HCT116 (cell line): Measurements from ENCODE around the gene PLCB3.

Experiments
- EZH2phosphoT487 ChIP-seq: fragments of 200-600 bp; IDR thresholded peaks from 2 replicates; pipeline ENCODE4 v1.6.1; 2018; ENCODE audit warnings: antibody characterized with exemption, borderline replicate concordance
- FOSL1 ChIP-seq: IDR thresholded peaks from 2 replicates; pipeline ENCODE4 v1.6.1; 2012; ENCODE audit warnings: low read depth
- POLR2A ChIP-seq: IDR thresholded peaks from 2 replicates; pipeline ENCODE4 v1.7.0; 2011; ENCODE audit warnings: borderline replicate concordance; ENCODE audit not compliant: insufficient read depth, insufficient read length; ENCODE audit errors: extremely low read depth
- POLR2AphosphoS5 ChIP-seq: IDR thresholded peaks from 2 replicates; pipeline ENCODE4 v1.6.1; 2011; ENCODE audit warnings: mild to moderate bottlenecking, low read depth, low read length, moderate library complexity
- RAD21 ChIP-seq: IDR thresholded peaks from 2 replicates; pipeline ENCODE4 v1.6.1; 2012; ENCODE audit warnings: low read depth, mild to moderate bottlenecking
- SIN3A ChIP-seq: IDR thresholded peaks from 2 replicates; pipeline ENCODE4 v1.6.1; 2012; ENCODE audit warnings: low read depth
- SP1 ChIP-seq: IDR thresholded peaks from 2 replicates; pipeline ENCODE4 v1.6.1; 2012; ENCODE audit warnings: low read depth
- YY1 ChIP-seq: IDR thresholded peaks from 2 replicates; pipeline ENCODE4 v1.6.1; 2011; ENCODE audit warnings: low read length, low read depth, moderate library complexity, mild to moderate bottlenecking; ENCODE audit not compliant: insufficient replicate concordance; ENCODE audit errors: extremely low read depth
- TF ChIP-seq, protein P1 (sequence below), 3 experiments: fragments of 200-600 bp in 1 of 3; sonication (generic) in 1 of 3; IDR thresholded peaks in 2 of 3; conservative IDR thresholded peaks in 1 of 3; 2 replicates each; pipeline ENCODE4 v1.5.1; 2012 to 2017; ENCODE audit warnings: low read depth in 2 of 3, low read length in 2 of 3, antibody characterized with exemption in 1 of 3, borderline replicate concordance in 1 of 3, control low read depth in 1 of 3, mild to moderate bottlenecking in 1 of 3, mixed read lengths in 1 of 3, mixed run types in 1 of 3, moderate library complexity in 1 of 3; ENCODE audit not compliant: insufficient read depth in 1 of 3

- TF ChIP-seq, protein P1, sequence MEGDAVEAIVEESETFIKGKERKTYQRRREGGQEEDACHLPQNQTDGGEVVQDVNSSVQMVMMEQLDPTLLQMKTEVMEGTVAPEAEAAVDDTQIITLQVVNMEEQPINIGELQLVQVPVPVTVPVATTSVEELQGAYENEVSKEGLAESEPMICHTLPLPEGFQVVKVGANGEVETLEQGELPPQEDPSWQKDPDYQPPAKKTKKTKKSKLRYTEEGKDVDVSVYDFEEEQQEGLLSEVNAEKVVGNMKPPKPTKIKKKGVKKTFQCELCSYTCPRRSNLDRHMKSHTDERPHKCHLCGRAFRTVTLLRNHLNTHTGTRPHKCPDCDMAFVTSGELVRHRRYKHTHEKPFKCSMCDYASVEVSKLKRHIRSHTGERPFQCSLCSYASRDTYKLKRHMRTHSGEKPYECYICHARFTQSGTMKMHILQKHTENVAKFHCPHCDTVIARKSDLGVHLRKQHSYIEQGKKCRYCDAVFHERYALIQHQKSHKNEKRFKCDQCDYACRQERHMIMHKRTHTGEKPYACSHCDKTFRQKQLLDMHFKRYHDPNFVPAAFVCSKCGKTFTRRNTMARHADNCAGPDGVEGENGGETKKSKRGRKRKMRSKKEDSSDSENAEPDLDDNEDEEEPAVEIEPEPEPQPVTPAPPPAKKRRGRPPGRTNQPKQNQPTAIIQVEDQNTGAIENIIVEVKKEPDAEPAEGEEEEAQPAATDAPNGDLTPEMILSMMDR (IDR thresholded peaks at IDR 0.05 in 2 of 3, conservative IDR thresholded peaks at IDR 0.05 in 1 of 3; ENCODE audit: borderline replicate concordance in 1 of 3, insufficient read depth in 1 of 3, low read depth in 2 of 3, low read length in 2 of 3) = no peak
- no peak for TF ChIP-seq RAD21
- TF ChIP-seq POLR2AphosphoS5 = no peak
- no peak for TF ChIP-seq POLR2A
- no peak for TF ChIP-seq EZH2phosphoT487
- no peak for TF ChIP-seq FOSL1
- no peak for TF ChIP-seq SP1
- TF ChIP-seq SIN3A = no peak
- no peak for TF ChIP-seq YY1
Measured at GRCh38 chr11:64292460-64293254, 41.3 kb downstream of the PLCB3 start.
